ENCODE measurements around the gene VSTM4. TPM values are rescaled to one million over a fixed set of nuclear protein-coding genes. Genes with fewer than 3 reads are reported as not detected.

VSTM4 gene
- total and polyA plus RNA-seq, 2 of the 4 experiments (the other 2 are of a cell fraction): 2.4 to 2.9 TPM

GRCh38 chr10:49080071-49080470 lies 35.3 kb downstream of the VSTM4 start:
- H3K4me1 ChIP-seq (ENCODE audit: control insufficient read depth, insufficient read depth, low read length): peaks cover 1% of the 10 kb centered on the region; the same call in 1 of the 2 replicates
- no peak overlapping the region for H2AFZ ChIP-seq (replicated peaks; ENCODE audit: low read length, poor library complexity)
- no peak overlapping the region for H4K91ac ChIP-seq (ENCODE audit: insufficient read depth, low read depth, low read length)
- ATAC-seq (ENCODE audit: low read depth) (no peak), DNase-seq (peak; percentile 38)
- no peak overlapping the region for H3K4me3 ChIP-seq (ENCODE audit: insufficient read depth, low read depth, low read length)
- peaks cover 3% of the 10 kb centered on the region; the same call in 1 of the 2 replicates for H3K9me1 ChIP-seq (ENCODE audit: insufficient read depth, low read length)
- no peak overlapping the region for H3K18ac ChIP-seq (ENCODE audit: low read depth, low read length)
- TF ChIP-seq MAFK (IDR thresholded peaks at IDR 0.05; ENCODE audit: low read depth, low read length) (peak; percentile 57; the same call in 1 of the 2 replicates), ELK1 (IDR thresholded peaks at IDR 0.05; ENCODE audit: borderline replicate concordance, low read depth, low read length) (no peak)
- no peak overlapping the region for H3K4ac ChIP-seq (ENCODE audit: low read depth, low read length)
- H2BK120ac ChIP-seq (ENCODE audit: low read depth, low read length): no peak overlapping the region
- H2BK15ac ChIP-seq (ENCODE audit: low read depth, low read length): no peak overlapping the region
- H2AK5ac ChIP-seq (ENCODE audit: low read depth, low read length): no peak overlapping the region
- POLR2A ChIA-PET (ENCODE audit: unreplicated experiment): no interaction called here
- H2AK9ac ChIP-seq (replicated peaks; ENCODE audit: low read depth, low read length, poor library complexity): no peak overlapping the region
- no peak overlapping the region for H3K4me2 ChIP-seq (ENCODE audit: low read depth, low read length)
- H2BK5ac ChIP-seq (ENCODE audit: low read depth, low read length, poor library complexity, severe bottlenecking): no peak overlapping the region
- no peak overlapping the region for H3K27ac ChIP-seq (ENCODE audit: insufficient read depth, low read length)
- H4K20me1 ChIP-seq (ENCODE audit: insufficient read depth, low read length): no peaks in the 10 kb centered on the region; the same call in 1 of the 2 replicates
- H3K23ac ChIP-seq (ENCODE audit: low read depth, low read length): no peak overlapping the region
- no CpG with 5 or more reads among the region's 1 CpG for WGBS, 2 experiments (ENCODE audit: extremely low coverage in 2 of 2, insufficient read length in 1 of 2)
- no TSS peak for BruUV-seq (replicated peaks)
- H3K79me1 ChIP-seq (ENCODE audit: low read depth in 1 of 2, low read length in 2 of 2): peaks cover 0 to 6% of the 10 kb centered on the region in 2 experiments; a peak in 1 of 4 replicates
- peaks cover 15% of the 10 kb centered on the region for H3K36me3 ChIP-seq (ENCODE audit: control insufficient read depth, insufficient read depth, low read length)
- no peak overlapping the region for H2BK20ac ChIP-seq (ENCODE audit: low read depth, low read length)
- no peak overlapping the region for H3K14ac ChIP-seq (replicated peaks; ENCODE audit: low read depth, low read length)
- CTCF ChIA-PET: interaction anchor here (0.7 kb wide), 1 partner anchor 473 kb away, joined by 3 read pairs; no protein-coding TSS in a partner anchor
- intact Hi-C loops (cut with micrococcal nuclease): no loop called here
- dilution Hi-C loops (cut with HindIII; ENCODE audit: low sequenced_read_pairs, unreplicated experiment): no loop called here
- H3K56ac ChIP-seq (ENCODE audit: extremely low read depth, insufficient read depth, low read length): no peak overlapping the region
- no peak overlapping the region for H3K9ac ChIP-seq (ENCODE audit: low read depth, low read length)
- H4K5ac ChIP-seq (ENCODE audit: low read depth, low read length): no peak overlapping the region
- in situ Hi-C loops (cut with MboI; ENCODE audit: low sequenced_read_pairs): no loop called here
- no peaks in the 10 kb centered on the region for H3K9me3 ChIP-seq (ENCODE audit: control insufficient read depth, insufficient read depth, low read length)
- no peaks in the 10 kb centered on the region for H3K27me3 ChIP-seq (ENCODE audit: control insufficient read depth, insufficient read depth, low read length)
- no peak overlapping the region for H4K8ac ChIP-seq (ENCODE audit: low read depth in 2 of 2, low read length in 2 of 2)
